ENCODE data around the gene YIPF5.
A peak's percentile ranks its signal among the peaks of the same experiment; 100 is the strongest.

YIPF5 gene

GRCh38 chr5:144170276-144171024, at the start of gene YIPF5, which contains the start of gene KCTD16:
Gene YIPF5, minus strand, starts transcription at chr5:144170659. Its CDS starts 704 bp downstream, at chr5:144169955.
Gene KCTD16, plus strand, starts transcription at chr5:144170873.
- DNase-seq (ENCODE audit: low spot score) = peak; percentile 99

GRCh38 chr5:144219869-144220268, 49.4 kb upstream of the YIPF5 start:
- peak; percentile 83 for DNase-seq (ENCODE audit: low spot score)

- no peak for DNase-seq (ENCODE audit: low spot score)
Observed at GRCh38 chr5:144210655-144211054, 40.2 kb upstream of the YIPF5 start.

GRCh38 chr5:144209361-144209760, 38.9 kb upstream of the YIPF5 start:
- no peak for DNase-seq (ENCODE audit: low spot score)

GRCh38 chr5:144207875-144208444, 37.5 kb upstream of the YIPF5 start:
- no peak for DNase-seq (ENCODE audit: low spot score)

GRCh38 chr5:144206141-144206540, 35.7 kb upstream of the YIPF5 start:
- peak; percentile 67 for DNase-seq (ENCODE audit: low spot score)

GRCh38 chr5:144205141-144205551, 34.7 kb upstream of the YIPF5 start:
- DNase-seq (ENCODE audit: low spot score) = peak; percentile 77

GRCh38 chr5:144203750-144204596, 33.5 kb upstream of the YIPF5 start:
- peak; percentile 74 for DNase-seq (ENCODE audit: low spot score)

GRCh38 chr5:144202726-144203125, 32.3 kb upstream of the YIPF5 start:
- no peak for DNase-seq (ENCODE audit: low spot score)

GRCh38 chr5:144202072-144202471, 31.6 kb upstream of the YIPF5 start:
- no peak for DNase-seq (ENCODE audit: low spot score)

- DNase-seq (ENCODE audit: low spot score) = no peak
Observed at GRCh38 chr5:144201588-144201987, 31.1 kb upstream of the YIPF5 start.

GRCh38 chr5:144198386-144198785, 27.9 kb upstream of the YIPF5 start:
- peak; percentile 41 for DNase-seq (ENCODE audit: low spot score)

- no peak for DNase-seq (ENCODE audit: low spot score)
Observed at GRCh38 chr5:144196612-144197011, 26.2 kb upstream of the YIPF5 start.

- no peak for DNase-seq (ENCODE audit: low spot score)
Observed at GRCh38 chr5:144195448-144195847, 25.0 kb upstream of the YIPF5 start.

- DNase-seq (ENCODE audit: low spot score) = no peak
Observed at GRCh38 chr5:144194144-144194543, 23.7 kb upstream of the YIPF5 start.

- no peak for DNase-seq (ENCODE audit: low spot score)
Observed at GRCh38 chr5:144192661-144193060, 22.2 kb upstream of the YIPF5 start.

GRCh38 chr5:144191998-144192397, 21.5 kb upstream of the YIPF5 start:
- peak; percentile 82 for DNase-seq (ENCODE audit: low spot score)

- no peak for DNase-seq (ENCODE audit: low spot score)
Observed at GRCh38 chr5:144191531-144191930, 21.1 kb upstream of the YIPF5 start.

GRCh38 chr5:144189800-144190429, 19.5 kb upstream of the YIPF5 start:
- peak; percentile 86 for DNase-seq (ENCODE audit: low spot score)

GRCh38 chr5:144187699-144188294, 17.3 kb upstream of the YIPF5 start:
- DNase-seq (ENCODE audit: low spot score) = peak; percentile 95

- peak; percentile 47 for DNase-seq (ENCODE audit: low spot score)
Observed at GRCh38 chr5:144183254-144183889, 12.9 kb upstream of the YIPF5 start.

All from kidney tubule cell (primary cell).